C4-2B (cell line): Measurements from ENCODE around the gene CYTL1.

Source experiments
- CTCF ChIP-seq: fragments of 450-650 bp; conservative IDR thresholded peaks from 2 replicates; pipeline ENCODE4 v1.5.1; 2017; ENCODE audit warnings: mild to moderate bottlenecking
- ZFX ChIP-seq: fragments of 450-650 bp; IDR thresholded peaks from 2 replicates; pipeline ENCODE4 v1.6.1; 2017

GRCh38 chr4:4992833-4993232 lies 26.4 kb downstream of the CYTL1 start:
- TF ChIP-seq CTCF (no peak), ZFX (no peak)
